Right cardiac atrium (tissue), 5 donors: ENCODE results near the gene PHF21A. TPM values are rescaled to one million over a fixed set of nuclear protein-coding genes. Genes with fewer than 3 reads are reported as not detected.

Experiments
- ATAC-seq, 2 donors: fragments of 200-7000 bp; cut with Tn5 transposase; one replicate each; pipeline versions ENCODE4 v1.8.0 to v1.9.1; 2020; ENCODE audit warnings: moderate library complexity in 2 of 2, mild to moderate bottlenecking in 1 of 2
- DNase-seq, 3 donors: peaks; one replicate each; pipeline ENCODE4 v3.0.0-alpha.2; 2020
- H3K27ac ChIP-seq: one replicate; pipeline ENCODE4 v1.5.1; 2013; ENCODE audit warnings: mild to moderate bottlenecking, low read length, control low read depth, moderate library complexity
- H3K27me3 ChIP-seq: one replicate; pipeline ENCODE4 v1.6.1; 2013; ENCODE audit not compliant: control insufficient read depth, insufficient read depth
- H3K4me1 ChIP-seq: one replicate; pipeline ENCODE4 v1.6.1; 2013; ENCODE audit warnings: low read length; ENCODE audit not compliant: control insufficient read depth, insufficient read depth
- H3K4me3 ChIP-seq: one replicate; pipeline ENCODE4 v1.5.1; 2013; ENCODE audit warnings: low read length, control low read depth
- H3K9me3 ChIP-seq: one replicate; pipeline ENCODE4 v1.6.1; 2013; ENCODE audit warnings: low read length; ENCODE audit not compliant: control insufficient read depth
- WGBS: extraction: QIAGEN DNeasy Blood & Tissue Kit; methylation state at CpG from one replicate; pipeline ENCODE4 v1.1.7; 2013; 5-methylcytosine and 5-hydroxymethylcytosine counted together
- intact Hi-C, 4 donors: fragments of 100-400 bp; cut with DNase I; formaldehyde crosslinking; loops; one replicate each; pipeline versions ENCODE4 v1.11.0 to v1.14.0; 2022 to 2023
- polyA plus RNA-seq: library from polyadenylated mRNA; stranded (reverse); fragments of 200-250 nt; gene quantifications from one replicate; pipeline ENCODE4 v1.2.3, GENCODE V29; 2013
- total RNA-seq, 4 donors: library from RNA; stranded (reverse); fragmentation: NEBNext Ultra II Directional; extraction: Animal tissue kit (Norgen Biotek cat#: 25700); gene quantifications; one replicate each; pipeline ENCODE4 v1.2.1, GENCODE V29; 2021
- donor health status: healthy with polysubstance abuse.
- donor health status: DM: no; HTN: yes; CAD: no.
- donor health status: DM: no; HTN: no; CAD: no.
- donor health status: DM: no; HTN: yes; CAD: no; lungs with severe emphysema.
- donor health status: DM: yes; HTN: yes; CAD: no.

PHF21A gene
- total and polyA plus RNA-seq, 5 donors = 23.6 to 57.3 (median 51.7) TPM

GRCh38 chr11:46108751-46109150 lies 12.5 kb downstream of the PHF21A start:
- Histone ChIP-seq H3K4me3 (no peak overlapping the region), H3K27me3 (no peaks in the 10 kb centered on the region), H3K9me3 (no peaks in the 10 kb centered on the region), H3K27ac (no peak overlapping the region), H3K4me1 (peaks cover 6% of the 10 kb centered on the region)
- ATAC-seq (no peak), DNase-seq (no peak)
- WGBS = 84% methylated on average over 2 of the region's 2 CpGs
- intact Hi-C loops = no loop called here

GRCh38 chr11:46107780-46108179 lies 13.5 kb downstream of the PHF21A start:
- 65% methylated on average over 2 of the region's 2 CpGs for WGBS
- Histone ChIP-seq H3K27me3 (no peaks in the 10 kb centered on the region), H3K4me1 (peaks cover 6% of the 10 kb centered on the region), H3K27ac (no peak overlapping the region), H3K4me3 (no peak overlapping the region), H3K9me3 (no peaks in the 10 kb centered on the region)
- ATAC-seq = no peak
- intact Hi-C loops = no loop called here
- no peak for DNase-seq

- DNase-seq (no peak), ATAC-seq (no peak)
- WGBS = 81% methylated on average over 4 of the region's 4 CpGs
- Histone ChIP-seq H3K4me3 (no peak overlapping the region), H3K27me3 (no peaks in the 10 kb centered on the region), H3K4me1 (peaks cover 6% of the 10 kb centered on the region), H3K9me3 (no peaks in the 10 kb centered on the region), H3K27ac (no peak overlapping the region)
- intact Hi-C loops = no loop called here
Observed at GRCh38 chr11:46107408-46107718, 13.9 kb downstream of the PHF21A start.

GRCh38 chr11:46106530-46107407 lies 14.5 kb downstream of the PHF21A start:
- ATAC-seq = peak; percentile 77 to 79
- no peak for DNase-seq
- H3K27ac ChIP-seq = peak overlapping the region; percentile 33
- H3K9me3 ChIP-seq = no peaks in the 10 kb centered on the region
- intact Hi-C loops = no loop called here
- peaks cover 6% of the 10 kb centered on the region for H3K4me1 ChIP-seq
- H3K4me3 ChIP-seq = no peak overlapping the region
- H3K27me3 ChIP-seq = no peaks in the 10 kb centered on the region
- 35% methylated on average over 5 of the region's 5 CpGs for WGBS

GRCh38 chr11:46105926-46106325 lies 15.3 kb downstream of the PHF21A start:
- Histone ChIP-seq H3K27ac (no peak overlapping the region), H3K9me3 (no peaks in the 10 kb centered on the region), H3K4me3 (no peak overlapping the region), H3K4me1 (peaks cover 6% of the 10 kb centered on the region), H3K27me3 (no peaks in the 10 kb centered on the region)
- intact Hi-C loops = no loop called here
- ATAC-seq (no peak), DNase-seq (no peak)
- WGBS = 59% methylated on average over 2 of the region's 2 CpGs

- peak in 1 of 2 donors; percentile 28 for ATAC-seq
- Histone ChIP-seq H3K4me1 (peaks cover 6% of the 10 kb centered on the region), H3K27me3 (no peaks in the 10 kb centered on the region), H3K9me3 (no peaks in the 10 kb centered on the region), H3K4me3 (no peak overlapping the region), H3K27ac (no peak overlapping the region)
- intact Hi-C loops = no loop called here
- no peak for DNase-seq
- 21% methylated on average over 6 of the region's 6 CpGs for WGBS
Observed at GRCh38 chr11:46105134-46105628, 16.1 kb downstream of the PHF21A start.

- Histone ChIP-seq H3K4me3 (no peak overlapping the region), H3K9me3 (no peaks in the 10 kb centered on the region), H3K27ac (no peak overlapping the region), H3K27me3 (no peaks in the 10 kb centered on the region), H3K4me1 (peaks cover 8% of the 10 kb centered on the region)
- 61% methylated on average over 6 of the region's 6 CpGs for WGBS
- DNase-seq = no peak
- no peak for ATAC-seq
- intact Hi-C loops = no loop called here
Observed at GRCh38 chr11:46102843-46103242, 18.4 kb downstream of the PHF21A start.

- Histone ChIP-seq H3K4me1 (peaks cover 12% of the 10 kb centered on the region), H3K9me3 (no peaks in the 10 kb centered on the region), H3K4me3 (no peak overlapping the region), H3K27me3 (no peaks in the 10 kb centered on the region), H3K27ac (no peak overlapping the region)
- 80% methylated on average over 3 of the region's 3 CpGs for WGBS
- intact Hi-C loops = no loop called here
- ATAC-seq = no peak
- DNase-seq = no peak
Observed at GRCh38 chr11:46100670-46101069, 20.6 kb downstream of the PHF21A start.

GRCh38 chr11:46099963-46100316 lies 21.3 kb downstream of the PHF21A start:
- DNase-seq (no peak), ATAC-seq (no peak)
- 21% methylated on average over 1 of the region's 1 CpG for WGBS
- Histone ChIP-seq H3K27ac (no peak overlapping the region), H3K4me3 (peak overlapping the region; percentile 47), H3K27me3 (no peaks in the 10 kb centered on the region), H3K4me1 (peaks cover 9% of the 10 kb centered on the region), H3K9me3 (no peaks in the 10 kb centered on the region)
- intact Hi-C loops = no loop called here

GRCh38 chr11:46090375-46090774 lies 30.9 kb downstream of the PHF21A start:
- no peak for ATAC-seq
- 91% methylated on average over 1 of the region's 1 CpG for WGBS

GRCh38 chr11:46079662-46080061 lies 41.6 kb downstream of the PHF21A start:
- WGBS = 75% methylated on average over 3 of the region's 3 CpGs
- no peak overlapping the region for H3K4me3 ChIP-seq
- no peak overlapping the region for H3K27ac ChIP-seq
- H3K9me3 ChIP-seq = no peaks in the 10 kb centered on the region
- no peak for ATAC-seq
- no peaks in the 10 kb centered on the region for H3K4me1 ChIP-seq
- intact Hi-C loops = no loop called here
- no peaks in the 10 kb centered on the region for H3K27me3 ChIP-seq
- no peak for DNase-seq

More at GRCh38 chr11:46090375-46090774, 30.9 kb downstream of the PHF21A start:
- DNase-seq = no peak
- Histone ChIP-seq H3K4me3 (no peak overlapping the region), H3K4me1 (no peaks in the 10 kb centered on the region), H3K9me3 (no peaks in the 10 kb centered on the region), H3K27ac (no peak overlapping the region), H3K27me3 (no peaks in the 10 kb centered on the region)
- intact Hi-C loops = no loop called here
